NCI-H2107 treated with DMSO at 0.1 percent for 48 hours (cell line): Measurements from ENCODE around the gene ATG101.
"Not testable (repeated sequence)": the region's sequence is repeated elsewhere in the genome, so short reads cannot be mapped to it uniquely, and the experiment has no call there.

Experiments used
- DNase-seq: peaks from one replicate; lab custom pipeline; 2025; ENCODE audit not compliant: unreplicated experiment; lab: John Stamatoyannopoulos, UW

ATG101 gene

DNA sequence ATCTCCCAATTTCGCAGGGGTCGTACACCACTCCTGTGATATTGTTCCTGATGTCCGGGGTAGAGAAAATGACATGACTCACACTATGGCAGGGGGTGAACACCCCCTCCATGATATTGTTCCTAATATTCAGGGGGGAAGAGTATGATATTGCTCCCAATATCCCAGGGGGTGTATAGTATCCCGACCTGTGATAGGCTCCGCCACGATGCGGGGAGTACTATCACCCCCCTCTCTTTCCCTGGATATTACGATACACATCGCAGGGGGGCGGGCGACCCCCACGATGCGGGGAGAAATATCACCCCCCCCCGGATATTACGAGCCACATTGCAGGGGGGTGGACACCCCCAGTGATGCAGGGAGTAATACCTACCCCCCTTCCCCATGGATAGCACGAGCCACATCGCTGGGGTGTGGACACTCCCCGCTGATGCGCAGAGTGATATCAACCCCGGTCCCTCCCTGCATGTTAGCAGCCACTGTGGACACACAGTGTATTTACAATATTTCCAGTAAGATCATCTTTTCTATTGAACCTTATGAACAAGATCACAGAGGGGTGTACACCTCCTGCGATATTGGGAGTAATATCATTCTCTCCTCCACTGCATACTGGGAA is 27.4 kb downstream of the ATG101 start:
- no peak for DNase-seq

- DNase-seq = not testable (repeated sequence)
Measured at GRCh38 chr12:52104431-52105089, 34.8 kb downstream of the ATG101 start.

DNA sequence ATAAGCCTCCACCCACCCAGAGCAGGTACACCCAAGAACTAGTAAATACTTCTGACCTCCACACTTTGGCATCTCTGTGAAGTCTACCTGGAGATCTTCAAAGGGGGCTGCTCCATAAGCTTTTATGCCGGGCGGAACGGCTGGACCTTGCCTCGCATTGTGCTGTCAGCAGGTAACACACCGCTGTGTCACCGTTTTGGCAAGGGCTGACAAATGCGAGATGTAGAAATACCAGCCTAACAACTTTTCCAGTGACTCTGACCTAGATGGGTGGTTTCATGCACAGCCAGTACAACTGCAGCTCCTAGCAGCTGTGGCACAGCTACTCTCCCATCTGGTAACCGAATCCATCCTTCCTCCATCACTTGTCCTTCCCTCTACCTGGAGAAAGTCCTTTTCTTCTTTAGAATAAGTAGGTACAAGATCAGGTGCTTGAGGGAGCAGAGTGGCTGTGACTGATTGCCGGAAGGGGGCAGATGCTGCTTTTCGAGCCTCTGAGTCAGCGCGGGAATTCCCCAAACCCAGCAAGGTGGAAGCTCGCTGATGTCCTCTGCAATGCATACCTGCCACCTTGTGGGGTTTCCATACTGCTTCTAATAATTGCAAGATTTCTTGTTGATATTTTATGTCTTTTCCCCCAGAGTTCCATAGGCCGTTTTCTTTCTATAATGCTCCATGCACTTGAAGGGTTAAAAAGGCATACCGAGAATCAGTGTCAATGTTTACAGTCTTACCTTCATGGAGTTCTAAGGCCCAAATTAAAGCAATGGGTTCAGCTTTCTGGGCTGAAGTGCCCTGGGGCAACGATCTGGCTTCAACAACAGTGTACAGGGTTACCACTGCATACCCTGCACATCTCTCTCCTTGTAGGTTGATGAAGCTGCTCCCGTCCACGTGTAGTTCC is 46.7 kb downstream of the ATG101 start:
- DNase-seq = peak; percentile 61

DNA sequence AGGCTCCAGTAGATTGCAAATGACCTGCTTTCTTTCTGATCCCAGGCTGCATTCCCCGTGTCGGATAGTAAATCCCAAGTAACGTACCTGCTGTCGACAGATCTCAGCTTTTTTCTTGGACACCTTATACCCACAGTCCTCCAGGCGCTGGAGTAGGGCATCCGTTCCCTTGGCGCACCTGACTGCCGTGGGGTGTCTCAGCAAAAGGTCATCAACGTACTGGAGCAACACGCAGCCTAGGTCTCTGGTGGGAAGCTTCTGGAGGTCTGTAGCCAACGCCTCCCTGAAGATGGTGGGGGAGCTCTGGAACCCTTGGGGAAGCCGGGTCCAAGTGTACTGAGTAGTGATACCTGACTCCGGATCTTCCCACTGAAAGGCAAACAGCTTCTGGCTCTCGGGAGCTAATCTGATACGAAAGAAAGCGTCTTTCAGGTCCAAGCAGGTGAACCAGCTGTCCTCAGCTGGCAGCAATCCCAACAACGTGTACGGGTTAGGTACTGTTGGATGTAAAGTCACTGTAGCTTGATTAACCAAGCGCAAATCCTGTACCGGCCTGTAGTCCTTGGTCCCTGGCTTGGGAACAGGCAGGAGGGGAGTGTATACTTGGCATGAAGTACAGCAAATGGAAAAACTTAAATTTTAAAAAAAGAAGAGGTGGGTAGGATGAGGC is 48.2 kb downstream of the ATG101 start:
- peak; percentile 70 for DNase-seq

DNA sequence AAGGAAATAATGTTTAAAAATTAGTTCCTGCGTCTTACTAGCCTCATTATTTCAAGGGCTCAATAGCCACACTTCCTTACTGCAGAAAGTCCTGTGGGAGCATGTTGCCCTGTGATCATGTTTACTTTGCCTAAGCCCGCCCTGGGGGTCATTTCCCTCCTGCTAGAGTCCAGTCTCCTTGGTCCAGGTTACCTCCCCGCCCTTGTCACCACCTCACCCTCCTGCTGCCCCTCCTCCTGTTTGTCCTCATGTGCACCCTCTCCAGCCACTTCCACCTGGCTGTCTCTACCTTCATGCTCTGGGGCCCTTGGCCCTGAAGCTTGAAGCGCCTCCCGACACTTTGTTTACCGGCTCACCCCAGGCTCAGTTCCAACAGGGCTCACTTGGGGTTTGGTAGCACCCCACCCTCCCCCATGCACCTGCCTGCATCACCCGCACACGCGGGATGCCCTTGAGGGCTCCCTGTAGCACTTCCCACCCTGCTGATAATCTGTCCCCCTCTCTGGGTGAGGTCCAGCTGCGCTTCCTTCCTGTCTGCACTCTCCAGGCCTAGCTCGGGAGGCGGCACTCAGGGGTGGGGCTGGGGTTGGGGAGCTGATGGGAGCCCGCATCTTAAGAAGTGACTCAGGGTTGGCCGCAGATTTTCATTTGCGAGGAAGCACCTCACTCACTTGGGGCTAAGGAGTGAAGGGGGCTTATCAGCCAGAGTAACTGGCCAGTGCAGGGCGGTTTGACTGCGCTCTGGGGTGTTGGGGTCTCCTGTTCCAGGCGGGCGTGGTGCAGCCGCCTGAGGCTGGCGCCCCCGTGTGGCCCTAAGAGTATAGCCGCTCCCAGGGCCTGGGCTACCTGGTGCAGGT is 49.8 kb downstream of the ATG101 start:
- DNase-seq = peak; percentile 87

- DNase-seq = no peak
Measured at GRCh38 chr12:52120951-52121823, 51.4 kb downstream of the ATG101 start.

- DNase-seq = peak; percentile 60
Measured at GRCh38 chr12:52121824-52122539, 52.2 kb downstream of the ATG101 start.

DNA sequence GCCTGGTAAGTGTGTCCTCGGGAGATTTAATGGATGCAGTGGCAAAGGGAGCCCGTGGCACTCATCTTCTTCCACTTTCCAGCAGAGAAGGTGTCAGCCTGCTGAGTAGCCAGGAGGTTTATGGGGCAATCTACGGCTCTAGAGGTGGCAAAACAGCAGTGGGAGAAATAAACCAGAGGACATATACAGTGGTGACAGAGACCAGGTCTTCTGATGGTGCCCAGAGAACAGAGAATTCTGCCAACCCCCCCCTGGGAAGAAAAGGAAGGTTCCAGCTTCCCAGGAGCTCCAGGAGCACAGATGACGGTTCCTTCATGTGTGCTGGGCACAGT is 52.7 kb downstream of the ATG101 start:
- DNase-seq = no peak

DNA sequence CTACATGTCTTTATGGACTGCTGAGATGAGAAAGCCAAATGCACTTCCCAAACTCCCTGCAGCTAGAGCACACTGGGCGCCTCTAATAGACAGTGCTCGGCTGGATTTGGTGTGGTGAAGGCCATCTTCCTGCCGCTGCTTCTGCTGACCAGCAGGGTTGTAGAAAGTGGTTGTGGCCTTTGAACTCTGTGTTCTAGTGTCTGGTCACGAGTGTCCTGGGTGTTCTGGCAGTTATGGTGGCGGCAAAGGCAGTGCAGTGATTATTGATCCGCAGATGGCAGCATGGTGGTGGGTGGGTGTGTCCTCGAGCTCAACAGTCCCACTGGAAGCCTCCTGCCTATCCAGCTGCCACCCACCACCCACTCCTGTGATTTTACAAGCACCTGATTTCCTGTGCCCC is 53.1 kb downstream of the ATG101 start:
- DNase-seq = no peak

- no peak for DNase-seq
Measured at GRCh38 chr12:52123487-52124186, 53.9 kb downstream of the ATG101 start.

DNA sequence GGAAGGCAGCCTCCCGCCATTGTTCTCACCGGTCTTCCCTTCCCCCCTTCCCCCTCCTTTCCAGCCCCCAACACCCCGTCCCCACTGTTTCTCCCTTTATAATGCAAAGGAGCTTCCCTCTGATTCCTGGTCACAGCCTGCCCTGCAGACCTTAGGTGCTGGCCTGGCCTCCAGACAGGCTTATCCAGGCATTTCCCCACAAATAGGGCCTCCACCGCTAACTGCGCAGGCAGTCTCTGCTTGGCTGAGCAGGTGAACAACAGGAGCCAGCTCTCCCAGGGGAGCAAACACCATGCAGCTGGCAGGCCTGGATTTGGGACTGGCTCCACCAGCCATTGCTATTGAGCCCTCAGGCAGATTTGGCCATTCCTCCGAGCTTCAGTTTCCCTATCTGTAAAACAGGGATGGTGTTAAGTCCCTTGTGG is 55.7 kb downstream of the ATG101 start:
- DNase-seq = peak; percentile 92

GRCh38 chr12:52126050-52126604 is 56.3 kb downstream of the ATG101 start:
- no peak for DNase-seq
